HG02588 (cell line): ENCODE results near the gene PPP6R2.

ENCODE experiments used
- ATAC-seq: cut with Tn5 transposase; IDR thresholded peaks from one replicate; pipeline ENCODE4 v1.9.1; 2021; ENCODE audit warnings: mild to moderate bottlenecking, moderate library complexity; ENCODE audit not compliant: unreplicated experiment

Gene PPP6R2

GRCh38 chr22:50482107-50483074 lies 139.3 kb downstream of the PPP6R2 start:
- no peak for ATAC-seq

GRCh38 chr22:50483106-50483505 lies 140.0 kb downstream of the PPP6R2 start:
- no peak for ATAC-seq

- ATAC-seq, result no peak
Measured at GRCh38 chr22:50483556-50483955, 140.4 kb downstream of the PPP6R2 start.

GRCh38 chr22:50483977-50484853 lies 141.1 kb downstream of the PPP6R2 start:
- no peak for ATAC-seq

- no peak for ATAC-seq
Measured at GRCh38 chr22:50485221-50486131, 142.3 kb downstream of the PPP6R2 start.

- ATAC-seq, result no peak
Measured at GRCh38 chr22:50486561-50487289, 143.6 kb downstream of the PPP6R2 start, which contains the start of gene MIOX. Gene MIOX, plus strand, starts transcription at chr22:50486859. Its CDS starts 39 bp downstream, at chr22:50486898.

GRCh38 chr22:50487290-50488005 lies 144.3 kb downstream of the PPP6R2 start:
- no peak for ATAC-seq

- ATAC-seq, result no peak
Measured at GRCh38 chr22:50488006-50488677, 145.0 kb downstream of the PPP6R2 start.

GRCh38 chr22:50488886-50489285 lies 145.8 kb downstream of the PPP6R2 start:
- no peak for ATAC-seq

GRCh38 chr22:50489363-50490243 lies 146.5 kb downstream of the PPP6R2 start:
- ATAC-seq, result no peak

GRCh38 chr22:50490531-50491308 lies 147.6 kb downstream of the PPP6R2 start:
- no peak for ATAC-seq
